ENCODE measurements around the gene RTN4RL1. TPM values are rescaled to one million over a fixed set of nuclear protein-coding genes. Genes with fewer than 3 reads are reported as not detected.

Gene RTN4RL1
- total and polyA plus RNA-seq, 2 of the 13 experiments (the other 11 are each of a cell fraction or from before 2014, with no cell fraction given), result 0.01 TPM; not detected in 1

GRCh38 chr17:2041561-2042389, 16.6 kb upstream of the RTN4RL1 start, which contains the start of gene OVCA2 (continued):
- TF ChIP-seq CTCF (CRISPR knock-in tag; IDR thresholded peaks at IDR 0.05), result peak; percentile 93
- 0 out of 2 replicates have a peak, but pooled peaks have one; percentile 73 for TF ChIP-seq SRY (CRISPR knock-in tag; IDR thresholded peaks at IDR 0.05)
- TF ChIP-seq TARDBP (CRISPR knock-in tag; IDR thresholded peaks at IDR 0.05), result peak; percentile 54; the same call in 1 of the 2 replicates
- peak; percentile 99 for TF ChIP-seq GABPB1 (CRISPR knock-in tag; IDR thresholded peaks at IDR 0.05)
- peak; percentile 67; the same call in 1 of the 2 replicates for TF ChIP-seq RFXAP (CRISPR knock-in tag; IDR thresholded peaks at IDR 0.05; ENCODE audit: borderline replicate concordance)
- TF ChIP-seq ZNF749 (CRISPR knock-in tag; IDR thresholded peaks at IDR 0.05; ENCODE audit: borderline replicate concordance), result no peak
- TF ChIP-seq ZBTB26 (CRISPR knock-in tag; IDR thresholded peaks at IDR 0.05; ENCODE audit: borderline replicate concordance), result 0 out of 2 replicates have a peak, but pooled peaks have one; percentile 33
- TF ChIP-seq, protein P1, sequence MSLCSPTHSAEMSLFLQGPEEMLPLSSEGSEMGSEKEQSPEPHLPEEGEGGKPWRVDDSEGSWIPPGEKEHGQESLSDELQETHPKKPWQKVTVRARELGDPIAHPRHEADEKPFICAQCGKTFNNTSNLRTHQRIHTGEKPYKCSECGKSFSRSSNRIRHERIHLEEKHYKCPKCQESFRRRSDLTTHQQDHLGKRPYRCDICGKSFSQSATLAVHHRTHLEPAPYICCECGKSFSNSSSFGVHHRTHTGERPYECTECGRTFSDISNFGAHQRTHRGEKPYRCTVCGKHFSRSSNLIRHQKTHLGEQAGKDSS (CRISPR knock-in tag; IDR thresholded peaks at IDR 0.05; ENCODE audit: borderline replicate concordance, low read depth), result peak; percentile 38; the same call in 1 of the 2 replicates
- no peak for TF ChIP-seq RFX5 (IDR thresholded peaks at IDR 0.05; ENCODE audit: low read depth, low read length)
- TF ChIP-seq ZNF510 (CRISPR knock-in tag; IDR thresholded peaks at IDR 0.05; ENCODE audit: low read depth), result 0 out of 2 replicates have a peak, but pooled peaks have one; percentile 74
- no peak for TF ChIP-seq AKNA (CRISPR knock-in tag; IDR thresholded peaks at IDR 0.05; ENCODE audit: borderline replicate concordance)
- peak; percentile 76; the same call in 1 of the 2 replicates for TF ChIP-seq ZNF761 (CRISPR knock-in tag; conservative IDR thresholded peaks at IDR 0.05)
- TF ChIP-seq, protein P2, sequence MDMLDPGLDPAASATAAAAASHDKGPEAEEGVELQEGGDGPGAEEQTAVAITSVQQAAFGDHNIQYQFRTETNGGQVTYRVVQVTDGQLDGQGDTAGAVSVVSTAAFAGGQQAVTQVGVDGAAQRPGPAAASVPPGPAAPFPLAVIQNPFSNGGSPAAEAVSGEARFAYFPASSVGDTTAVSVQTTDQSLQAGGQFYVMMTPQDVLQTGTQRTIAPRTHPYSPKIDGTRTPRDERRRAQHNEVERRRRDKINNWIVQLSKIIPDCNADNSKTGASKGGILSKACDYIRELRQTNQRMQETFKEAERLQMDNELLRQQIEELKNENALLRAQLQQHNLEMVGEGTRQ (IDR thresholded peaks at IDR 0.05; ENCODE audit: low read depth, low read length), result no peak
- TF ChIP-seq, protein P2 (CRISPR knock-in tag; IDR thresholded peaks at IDR 0.05; ENCODE audit: borderline replicate concordance), result no peak
- peak; percentile 56; the same call in 1 of the 2 replicates for TF ChIP-seq HNRNPUL1 (IDR thresholded peaks at IDR 0.05; ENCODE audit: low read depth, low read length)

Data from HepG2 (cell line).